ENCODE data around the gene NT5DC1.
"Not testable (repeated sequence)": the region's sequence is repeated elsewhere in the genome, so short reads cannot be mapped to it uniquely, and the experiment has no call there.

The NT5DC1 gene

GRCh38 chr6:116280161-116280932, 179.7 kb downstream of the NT5DC1 start:
- no peak for DNase-seq

- no peak for DNase-seq
Measured at GRCh38 chr6:116280933-116281316, 180.3 kb downstream of the NT5DC1 start.

GRCh38 chr6:116282698-116283097, 182.0 kb downstream of the NT5DC1 start:
- DNase-seq, result no peak

- DNase-seq, result no peak
Measured at GRCh38 chr6:116283191-116283590, 182.5 kb downstream of the NT5DC1 start.

- DNase-seq, result not testable (repeated sequence)
Measured at GRCh38 chr6:116284984-116285383, 184.3 kb downstream of the NT5DC1 start.

- DNase-seq, result no peak
Measured at GRCh38 chr6:116286773-116287358, 186.2 kb downstream of the NT5DC1 start.

DNA sequence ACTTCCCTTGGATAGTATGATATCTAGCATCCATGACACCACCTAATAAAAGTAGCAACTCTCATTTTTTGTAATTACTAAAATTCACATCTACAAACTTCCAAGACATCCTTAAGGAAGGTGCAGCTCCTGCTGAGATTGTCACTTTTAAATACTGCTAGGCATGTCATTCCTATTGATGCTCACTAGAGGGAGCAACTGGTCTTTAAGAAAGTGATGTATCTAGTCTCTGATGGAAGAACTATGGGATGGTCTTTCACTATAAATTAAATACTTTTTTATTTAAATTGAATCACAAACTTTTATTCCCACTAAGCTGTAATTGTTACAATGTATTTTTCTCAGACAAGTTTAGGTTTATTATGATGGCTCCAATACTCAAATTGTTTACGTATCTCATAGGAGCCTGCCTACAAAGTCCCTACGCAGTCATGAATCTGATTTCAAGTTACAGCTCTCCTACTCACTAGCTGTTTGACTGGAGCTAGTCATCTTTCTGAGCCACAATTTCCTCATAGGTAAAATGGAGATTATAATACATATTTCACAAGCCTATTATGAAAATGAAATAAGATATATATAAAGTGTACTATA, 187.1 kb downstream of the NT5DC1 start:
- DNase-seq, result no peak

GRCh38 chr6:116289876-116290275, 189.2 kb downstream of the NT5DC1 start:
- DNase-seq, result no peak

GRCh38 chr6:116290799-116291198, 190.1 kb downstream of the NT5DC1 start:
- no peak for DNase-seq

GRCh38 chr6:116291701-116292396, 191.2 kb downstream of the NT5DC1 start:
- DNase-seq, result no peak

- DNase-seq, result no peak
Measured at GRCh38 chr6:116292553-116292952, 191.9 kb downstream of the NT5DC1 start.

DNA sequence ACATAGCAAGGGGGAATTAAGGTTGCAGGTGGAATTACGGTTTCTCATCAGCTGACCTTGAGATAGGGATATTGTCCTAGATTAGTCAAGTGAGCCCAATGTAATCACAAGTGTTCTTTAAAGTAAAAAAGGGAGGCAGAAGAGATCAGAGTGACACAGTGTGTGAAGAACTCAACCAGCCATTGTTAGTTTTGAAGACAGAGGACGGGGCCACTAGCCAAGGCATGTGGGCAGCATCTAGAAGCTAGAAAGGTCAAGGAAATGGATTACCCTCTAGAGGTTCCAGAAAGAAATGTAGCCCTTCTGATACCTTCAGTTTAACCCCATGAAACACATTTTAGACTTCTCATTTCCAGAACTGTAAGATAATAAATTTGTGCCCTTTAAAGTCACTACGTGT, 197.6 kb downstream of the NT5DC1 start:
- DNase-seq, result no peak

DNA sequence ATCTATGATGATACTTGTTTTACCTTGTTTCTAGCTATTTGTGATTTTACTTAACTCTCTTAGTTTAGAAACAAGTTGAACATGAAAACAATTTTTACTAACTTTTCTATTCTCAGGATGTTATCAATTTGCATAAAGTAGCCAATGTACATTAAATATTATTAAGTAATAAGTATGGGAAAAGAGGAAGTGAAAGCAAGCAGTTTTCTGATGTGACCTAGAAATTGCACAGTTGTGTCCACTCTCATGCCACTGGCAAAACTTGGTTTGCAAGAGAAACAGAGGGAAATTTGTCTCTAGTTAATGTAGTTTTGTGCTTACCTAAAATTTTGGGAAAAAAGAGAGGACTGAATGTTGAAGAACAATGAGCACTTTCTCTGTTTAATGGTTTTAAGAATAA, 198.3 kb downstream of the NT5DC1 start:
- no peak for DNase-seq

All from effector CD8-positive, alpha-beta T cell (primary cell).